Esophagus (tissue), 2 donors: ENCODE measurements around the gene SNX14. TPM values are rescaled to one million over a fixed set of nuclear protein-coding genes. Genes with fewer than 3 reads are reported as not detected.
A peak's percentile ranks its signal among the peaks of the same experiment; 100 is the strongest.

Experiments used
- H3K27ac ChIP-seq, 2 donors: one replicate each; pipeline ENCODE4 v1.5.1; 2013; ENCODE audit warnings: low read depth in 2 of 2, mild to moderate bottlenecking in 2 of 2, inconsistent platforms in 1 of 2, low read length in 1 of 2, moderate library complexity in 1 of 2
- H3K27me3 ChIP-seq, 2 donors: one replicate each; pipeline ENCODE4 v1.6.1; 2013; ENCODE audit warnings: low read length in 2 of 2, control low read depth in 1 of 2, mild to moderate bottlenecking in 1 of 2; ENCODE audit not compliant: insufficient read depth in 2 of 2, control insufficient read depth in 1 of 2
- H3K36me3 ChIP-seq, 2 donors: one replicate each; pipeline ENCODE4 v1.6.1; 2013; ENCODE audit warnings: low read length in 1 of 2; ENCODE audit not compliant: control insufficient read depth in 2 of 2, insufficient read depth in 2 of 2
- H3K4me1 ChIP-seq, 2 donors: one replicate each; pipeline ENCODE4 v1.6.1; 2013; ENCODE audit warnings: low read length in 1 of 2; ENCODE audit not compliant: control insufficient read depth in 2 of 2, insufficient read depth in 2 of 2
- H3K4me3 ChIP-seq, 2 donors: one replicate each; pipeline ENCODE4 v1.5.1; 2013; ENCODE audit warnings: low read length in 2 of 2, mild to moderate bottlenecking in 2 of 2, low read depth in 1 of 2, moderate library complexity in 1 of 2
- H3K9me3 ChIP-seq, 2 donors: one replicate each; pipeline ENCODE4 v1.6.1; 2013; ENCODE audit warnings: mild to moderate bottlenecking in 2 of 2, low read depth in 1 of 2, low read length in 1 of 2, moderate library complexity in 1 of 2; ENCODE audit not compliant: control insufficient read depth in 2 of 2, insufficient read depth in 1 of 2
- WGBS, 2 donors: extraction: QIAGEN DNeasy Blood & Tissue Kit; methylation state at CpG; one replicate each; pipeline ENCODE4 v1.1.7; 2013; 5-methylcytosine and 5-hydroxymethylcytosine counted together
- polyA plus RNA-seq, 2 donors: library from polyadenylated mRNA; stranded (reverse); fragments of 200-250 nt; gene quantifications; one replicate each; pipeline ENCODE4 v1.2.3, GENCODE V29; 2013
- donor health status: healthy with polysubstance abuse.
- donor health status: Bipolar disorder and iron deficiency.

Gene SNX14
- polyA plus RNA-seq, 2 donors = 26.2 to 47.7 TPM

DNA sequence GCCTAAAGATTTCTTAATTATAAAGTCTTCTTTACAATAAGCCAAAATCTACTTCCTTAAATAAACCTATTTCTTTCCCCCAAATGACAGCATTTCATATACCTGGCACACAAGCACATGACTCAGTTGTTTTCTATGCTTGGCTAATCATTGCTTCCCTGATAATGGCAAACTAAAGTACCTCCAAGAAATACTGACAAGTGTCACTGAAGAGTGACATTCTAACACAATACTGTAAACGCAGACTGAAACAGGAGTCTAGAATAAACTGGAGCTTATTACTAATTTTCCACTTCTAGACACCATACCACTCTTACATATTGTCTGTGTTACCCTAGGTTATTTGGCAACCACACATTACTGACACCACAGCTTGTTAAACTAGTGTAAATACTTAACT is 34.7 kb upstream of the SNX14 start:
- Histone ChIP-seq H3K27me3 (no peaks in the 10 kb centered on the region), H3K4me3 (no peak overlapping the region), H3K9me3 (no peaks in the 10 kb centered on the region), H3K36me3 (peaks cover 2 to 3% of the 10 kb centered on the region in 2 donors), H3K4me1 (no peaks in the 10 kb centered on the region), H3K27ac (no peak overlapping the region)
- WGBS, 2 donors = 86 to 89% methylated on average over 1 of the region's 1 CpG

DNA sequence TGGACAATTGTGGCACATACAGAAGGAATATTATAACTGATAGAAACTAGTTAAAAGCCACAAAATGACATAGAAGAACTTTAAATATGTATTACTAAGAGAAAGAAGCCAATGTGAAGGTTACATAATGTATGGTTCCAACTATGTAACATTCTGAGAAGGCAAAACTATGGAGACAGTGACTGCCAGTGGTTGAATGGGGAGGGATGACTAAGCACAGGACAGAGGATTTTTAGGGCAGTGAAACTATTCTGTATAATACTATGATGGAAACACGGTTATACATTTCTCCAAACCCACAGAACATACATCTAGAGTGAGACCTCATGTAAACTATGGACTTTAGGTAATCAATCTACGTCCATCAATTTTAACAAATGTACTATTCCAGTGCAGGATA is 26.6 kb upstream of the SNX14 start:
- Histone ChIP-seq H3K4me1 (no peaks in the 10 kb centered on the region), H3K27me3 (no peaks in the 10 kb centered on the region), H3K36me3 (peaks cover 2 to 14% of the 10 kb centered on the region in 2 donors), H3K9me3 (no peaks in the 10 kb centered on the region), H3K27ac (no peak overlapping the region), H3K4me3 (no peak overlapping the region)
- WGBS, 2 donors = 90 to 95% methylated on average over 2 of the region's 2 CpGs

DNA sequence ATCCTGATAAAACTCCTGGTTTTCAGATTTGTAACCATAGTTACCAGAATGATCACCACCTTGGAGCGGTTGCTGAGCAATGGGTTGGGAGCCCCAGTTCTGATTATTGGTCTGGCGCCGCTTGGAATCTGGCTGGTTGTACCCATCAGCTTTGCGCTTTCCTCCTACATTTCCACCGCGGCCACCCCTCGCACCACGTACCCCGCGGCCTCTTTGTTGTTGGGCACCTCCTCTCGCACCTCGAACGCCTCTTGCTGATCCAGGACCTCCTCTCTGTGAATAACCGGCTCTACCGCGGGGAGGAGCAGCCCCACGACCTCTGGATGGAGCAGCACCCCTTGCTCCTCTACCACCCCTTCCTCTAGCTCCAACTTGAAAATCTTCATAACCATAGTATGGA is 21.1 kb upstream of the SNX14 start:
- Histone ChIP-seq H3K27ac (no peak overlapping the region), H3K9me3 (no peaks in the 10 kb centered on the region), H3K4me3 (no peak overlapping the region), H3K27me3 (no peaks in the 10 kb centered on the region), H3K4me1 (no peaks in the 10 kb centered on the region), H3K36me3 (peaks cover 6 to 11% of the 10 kb centered on the region in 2 donors)
- 96 to 99% methylated on average over 17 of the region's 17 CpGs for WGBS, 2 donors

DNA sequence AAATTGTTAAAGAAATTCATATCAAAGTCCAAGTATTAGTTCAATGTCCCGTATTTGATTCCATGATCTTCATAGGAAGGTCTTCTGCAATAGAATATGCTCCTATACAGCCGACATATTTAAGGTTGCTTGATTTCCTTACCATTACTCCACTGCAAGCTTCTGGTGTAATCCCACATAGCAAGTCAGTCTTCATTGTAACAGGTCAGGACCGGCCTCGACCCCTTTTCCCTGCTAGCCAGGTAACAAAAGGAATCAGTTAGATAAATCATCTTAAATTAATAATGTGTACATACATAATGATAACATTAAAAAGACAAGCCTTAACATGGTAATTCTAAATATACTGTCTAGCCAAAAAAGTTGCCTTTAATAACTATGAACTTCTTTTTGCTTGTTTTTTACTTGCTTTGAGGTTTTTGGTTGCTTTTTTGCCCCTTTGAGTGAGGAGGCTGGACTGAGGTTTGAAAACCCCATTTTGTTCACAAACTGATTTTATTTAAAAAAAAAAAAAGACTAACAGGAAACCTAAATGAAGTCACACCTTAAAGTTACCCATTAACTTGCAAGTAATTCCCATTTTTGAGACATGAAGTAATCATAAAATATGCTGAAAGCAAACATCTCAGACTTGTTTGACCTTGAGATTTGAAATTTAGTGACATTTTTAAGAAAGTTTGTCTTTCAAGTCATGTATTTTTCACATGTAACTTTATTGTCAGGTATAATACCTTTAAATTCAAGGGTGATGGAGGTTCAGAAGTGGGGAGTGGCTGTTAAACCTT is 19.2 kb upstream of the SNX14 start:
- Histone ChIP-seq H3K4me1 (no peaks in the 10 kb centered on the region), H3K36me3 (peaks cover 6 to 8% of the 10 kb centered on the region in 2 donors), H3K27ac (no peak overlapping the region), H3K4me3 (no peak overlapping the region), H3K27me3 (no peaks in the 10 kb centered on the region), H3K9me3 (no peaks in the 10 kb centered on the region)
- WGBS, 2 donors = 86 to 87% methylated on average over 4 of the region's 4 CpGs

DNA sequence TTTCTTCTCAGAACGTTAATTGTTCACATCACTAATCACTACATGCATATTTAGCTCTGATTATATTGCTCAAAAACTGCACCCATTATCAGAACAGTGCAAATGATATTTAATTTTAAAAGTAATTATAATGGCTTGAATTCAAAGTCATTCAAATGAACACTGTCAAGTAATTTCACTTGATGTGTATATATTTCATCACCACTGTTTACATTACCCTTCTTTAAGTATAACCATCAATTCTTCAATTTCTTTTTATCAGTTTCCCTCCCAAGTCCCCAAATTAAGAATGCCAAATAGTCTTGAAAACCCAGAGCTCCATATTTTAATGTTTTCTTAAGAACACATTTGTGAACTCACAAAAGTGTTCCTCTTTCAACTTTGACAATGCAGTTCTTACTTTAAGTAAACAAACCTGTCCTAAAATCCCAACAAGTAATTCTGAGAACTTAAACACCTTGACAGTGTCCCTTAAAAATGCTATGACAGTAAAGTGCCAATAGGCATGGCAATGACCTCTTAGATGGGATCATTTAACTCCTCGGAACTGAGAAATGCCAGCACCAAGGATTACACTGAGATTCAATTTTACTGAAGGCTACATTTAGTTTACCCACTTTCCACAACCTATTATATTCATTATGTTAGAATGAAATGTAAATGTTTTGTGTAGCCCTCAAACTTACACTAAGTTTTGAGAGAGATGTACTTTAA is 16.7 kb upstream of the SNX14 start:
- H3K36me3 ChIP-seq = peaks cover 4% of the 10 kb centered on the region in 2 donors
- WGBS, 2 donors = 87 to 88% methylated on average over 2 of the region's 2 CpGs

DNA sequence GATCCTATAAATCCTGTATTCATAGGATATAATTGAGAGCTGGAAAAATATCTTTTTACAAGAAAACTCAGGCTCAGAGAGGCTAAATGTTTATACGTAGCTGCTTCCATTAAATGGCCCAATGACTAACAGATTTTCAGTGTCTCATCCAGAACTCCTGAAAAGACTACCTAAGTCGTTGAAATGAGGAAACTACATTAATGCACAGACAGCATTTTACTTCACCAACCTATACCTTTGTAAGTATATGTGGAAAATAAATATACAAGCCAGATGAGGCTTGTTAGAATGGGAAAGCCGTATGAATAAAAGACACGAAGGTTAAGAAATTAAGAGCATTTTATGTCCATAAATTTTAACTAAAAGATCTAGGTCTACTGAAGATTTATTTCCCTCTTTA is 8.4 kb upstream of the SNX14 start:
- 82 to 85% methylated on average over 4 of the region's 4 CpGs for WGBS, 2 donors
- no peaks in the 10 kb centered on the region for H3K4me1 ChIP-seq
- H3K4me3 ChIP-seq = no peak overlapping the region
- no peak overlapping the region for H3K27ac ChIP-seq
- no peaks in the 10 kb centered on the region for H3K27me3 ChIP-seq
- no peaks in the 10 kb centered on the region for H3K9me3 ChIP-seq
- no peaks in the 10 kb centered on the region for H3K36me3 ChIP-seq

More for the DNA sequence above, 16.7 kb upstream of the SNX14 start:
- no peaks in the 10 kb centered on the region for H3K9me3 ChIP-seq
- H3K4me3 ChIP-seq = no peak overlapping the region
- H3K27ac ChIP-seq = no peak overlapping the region
- no peaks in the 10 kb centered on the region for H3K27me3 ChIP-seq
- no peaks in the 10 kb centered on the region for H3K4me1 ChIP-seq

DNA sequence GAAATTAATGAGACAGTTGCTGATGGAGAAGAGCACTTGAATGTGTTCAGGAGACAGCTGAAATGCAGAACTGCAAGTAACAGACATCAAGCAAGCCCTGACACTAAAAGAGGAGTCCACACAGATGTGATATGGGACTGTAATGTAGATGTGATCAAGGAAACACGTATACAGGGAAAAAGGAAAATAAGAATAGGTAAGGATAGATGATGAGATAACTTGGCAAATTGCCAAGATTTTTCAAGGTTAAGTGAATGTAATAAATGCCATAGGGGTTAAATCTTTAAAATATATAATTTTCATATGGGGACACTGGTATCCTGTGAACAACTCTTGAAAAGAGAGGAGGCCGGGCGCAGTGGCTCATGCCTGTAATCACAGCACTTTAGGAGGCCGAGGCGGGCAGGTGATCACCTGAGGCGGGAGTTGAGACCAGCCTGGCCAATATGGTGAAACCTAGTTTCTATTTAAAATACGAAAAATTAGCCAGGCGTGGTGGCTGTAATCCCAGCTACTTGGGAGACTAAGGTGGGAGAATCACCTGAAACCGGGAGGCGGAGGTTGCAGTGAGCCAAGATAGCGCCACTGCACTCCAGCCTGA is 7.2 kb upstream of the SNX14 start:
- no peaks in the 10 kb centered on the region for H3K27me3 ChIP-seq
- H3K36me3 ChIP-seq = no peaks in the 10 kb centered on the region
- H3K4me3 ChIP-seq = no peak overlapping the region
- no peaks in the 10 kb centered on the region for H3K4me1 ChIP-seq
- no peaks in the 10 kb centered on the region for H3K9me3 ChIP-seq
- no peak overlapping the region for H3K27ac ChIP-seq
- WGBS, 2 donors = 84 to 85% methylated on average over 11 of the region's 11 CpGs

DNA sequence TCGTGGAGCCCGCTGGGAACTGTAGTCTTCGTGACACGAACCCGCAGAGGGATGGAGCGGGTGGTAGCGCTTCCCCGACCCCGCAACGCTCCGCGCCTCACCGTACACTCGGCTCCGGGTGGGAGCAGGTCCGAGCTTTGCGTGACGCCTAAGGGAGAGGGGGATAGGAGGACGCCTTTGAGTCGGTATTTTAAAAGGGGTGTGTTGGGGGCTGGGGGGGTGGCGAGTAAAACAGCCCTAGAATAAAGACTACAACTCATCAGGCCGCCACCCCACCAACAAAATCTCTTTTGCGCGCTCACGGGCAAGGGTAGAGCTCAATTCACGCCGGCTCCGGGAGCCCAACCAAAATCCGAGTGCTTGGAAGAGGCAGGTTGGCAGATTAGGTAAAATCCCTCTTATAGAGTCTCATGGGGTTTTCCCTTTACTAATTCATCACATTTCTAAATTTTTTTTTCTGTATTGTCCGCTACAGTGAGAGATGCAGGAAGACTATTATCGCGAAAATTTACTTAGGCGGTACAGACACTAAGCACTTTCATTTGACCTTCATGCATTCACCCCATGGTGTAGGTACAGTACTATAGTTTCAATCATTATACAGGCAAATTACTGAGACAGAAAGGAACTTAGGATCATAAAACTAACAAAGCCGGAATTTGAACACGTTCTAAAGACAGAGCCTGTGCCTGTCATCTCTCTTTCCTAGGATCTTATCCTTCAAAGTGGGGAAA is 706 bp upstream of the SNX14 start:
- Histone ChIP-seq H3K4me3 (peak overlapping the region; percentile 66 to 88), H3K36me3 (no peaks in the 10 kb centered on the region), H3K27me3 (no peaks in the 10 kb centered on the region), H3K4me1 (no peaks in the 10 kb centered on the region), H3K27ac (peak overlapping the region; percentile 98), H3K9me3 (no peaks in the 10 kb centered on the region)
- WGBS, 2 donors = 1% methylated on average over 35 of the region's 35 CpGs

DNA sequence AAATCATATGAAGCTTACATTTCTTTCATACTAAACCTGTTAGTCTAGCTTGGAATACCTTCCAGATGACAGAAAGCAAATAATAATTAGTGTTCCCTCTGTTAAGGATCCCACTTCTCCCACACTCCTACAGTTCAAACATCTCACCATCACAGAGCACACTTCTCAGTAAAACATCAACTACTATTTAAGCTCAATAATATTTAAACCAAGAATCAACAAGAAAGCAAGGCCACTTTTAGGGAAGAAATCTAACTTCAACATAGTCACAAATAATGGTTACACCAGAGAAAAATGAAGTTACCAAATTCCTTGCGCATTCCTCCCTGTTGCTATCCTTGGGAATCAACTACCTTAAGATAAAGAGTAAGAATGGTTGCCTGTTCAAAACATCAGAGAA is 1.6 kb downstream of the SNX14 start:
- H3K27me3 ChIP-seq = no peaks in the 10 kb centered on the region
- H3K36me3 ChIP-seq = no peaks in the 10 kb centered on the region
- H3K4me1 ChIP-seq = no peaks in the 10 kb centered on the region
- H3K9me3 ChIP-seq = no peaks in the 10 kb centered on the region
- no peak overlapping the region for H3K4me3 ChIP-seq
- WGBS, 2 donors = 93 to 99% methylated on average over 1 of the region's 1 CpG
- H3K27ac ChIP-seq = no peak overlapping the region
